Natural killer cell treated with Interleukin-12 subunit alpha and Interleukin-12 subunit beta and Interleukin-15 and Interleukin-18, amount 100 ng/mL, for 72 hours (primary cell): ENCODE data around the gene SLC49A4. TPM values are rescaled to one million over a fixed set of nuclear protein-coding genes. Genes with fewer than 3 reads are reported as not detected.
A peak's percentile ranks its signal among the peaks of the same experiment; 100 is the strongest.

Experiments used
- ATAC-seq, 2 donors: fragments of 150-1000 bp; cut with Tn5 transposase in 1 of 2; sonication (Bioruptor Pico), chemical (Tn5 transposase) in 1 of 2; 2 replicates each; pipeline ENCODE4 v1.10.0; 2021
- DNase-seq: peaks from one replicate; pipeline ENCODE4 v3.0.0; 2022; ENCODE audit warnings: low spot score
- H3K27ac Mint-ChIP-seq, 2 donors: 1 replicate in 1 of 2; 2 replicates in 1 of 2; pipeline ENCODE4 v1.8.0; 2022; ENCODE audit warnings: mixed read lengths in 2 of 2, mild to moderate bottlenecking in 1 of 2, moderate library complexity in 1 of 2
- H3K27me3 Mint-ChIP-seq, 2 donors: 1 replicate in 1 of 2; 2 replicates in 1 of 2; pipeline ENCODE4 v1.8.0; 2022; ENCODE audit warnings: mixed read lengths in 2 of 2
- H3K36me3 Mint-ChIP-seq: one replicate; pipeline ENCODE4 v1.8.0; 2022; ENCODE audit warnings: mixed read lengths
- H3K4me1 Mint-ChIP-seq, 2 donors: 1 replicate in 1 of 2; 2 replicates in 1 of 2; pipeline ENCODE4 v1.8.0; 2022; ENCODE audit warnings: low read depth in 2 of 2, mixed read lengths in 2 of 2, mild to moderate bottlenecking in 1 of 2
- H3K4me3 Mint-ChIP-seq: one replicate; pipeline ENCODE4 v1.8.0; 2022; ENCODE audit warnings: mixed read lengths
- H3K9me3 Mint-ChIP-seq: 2 replicates; pipeline ENCODE4 v1.8.0; 2022; ENCODE audit warnings: mixed read lengths
- total RNA-seq, 2 donors: library from RNA; stranded (reverse); gene quantifications; one replicate each; pipeline ENCODE4 v1.2.3, GENCODE V29; 2022

The SLC49A4 gene
- total RNA-seq, 2 donors from 2014 or later: 1.8 to 2.7 TPM

GRCh38 chr3:122926811-122927210 is 131.9 kb downstream of the SLC49A4 start:
- Mint-ChIP-seq H3K4me3 (no peak overlapping the region), H3K27ac (no peak overlapping the region), H3K9me3 (no peaks in the 10 kb centered on the region), H3K36me3 (no peaks in the 10 kb centered on the region), H3K4me1 (no peaks in the 10 kb centered on the region), H3K27me3 (peaks cover 6 to 17% of the 10 kb centered on the region in 2 donors)
- DNase-seq (no peak), ATAC-seq (no peak)

DNA sequence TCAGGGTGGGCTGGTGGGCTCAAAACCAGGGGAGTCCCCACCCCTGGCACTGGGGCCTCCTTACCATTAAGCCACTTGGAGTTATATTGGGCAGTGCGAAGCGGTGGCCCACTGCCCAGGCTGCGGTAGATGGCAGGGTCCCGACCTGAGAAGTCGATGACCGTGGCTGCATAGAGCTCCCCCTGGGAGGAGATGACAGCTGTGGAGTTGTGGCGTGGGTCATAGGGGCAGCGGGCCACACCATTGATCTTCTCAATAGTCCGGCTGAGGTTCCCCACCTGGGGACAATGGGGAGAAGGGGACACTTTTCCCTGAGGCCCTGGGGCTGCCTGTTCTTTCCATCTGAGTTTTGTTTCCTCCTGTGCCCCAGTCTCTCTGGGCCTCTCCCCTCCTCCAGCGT is 132.9 kb downstream of the SLC49A4 start:
- no peaks in the 10 kb centered on the region for H3K4me1 Mint-ChIP-seq
- no peak overlapping the region for H3K4me3 Mint-ChIP-seq
- no peaks in the 10 kb centered on the region for H3K9me3 Mint-ChIP-seq
- ATAC-seq (peak in 1 of 2 donors; percentile 12), DNase-seq (no peak)
- H3K27me3 Mint-ChIP-seq: peaks cover 6 to 14% of the 10 kb centered on the region in 2 donors
- no peak overlapping the region for H3K27ac Mint-ChIP-seq
- H3K36me3 Mint-ChIP-seq: no peaks in the 10 kb centered on the region

DNA sequence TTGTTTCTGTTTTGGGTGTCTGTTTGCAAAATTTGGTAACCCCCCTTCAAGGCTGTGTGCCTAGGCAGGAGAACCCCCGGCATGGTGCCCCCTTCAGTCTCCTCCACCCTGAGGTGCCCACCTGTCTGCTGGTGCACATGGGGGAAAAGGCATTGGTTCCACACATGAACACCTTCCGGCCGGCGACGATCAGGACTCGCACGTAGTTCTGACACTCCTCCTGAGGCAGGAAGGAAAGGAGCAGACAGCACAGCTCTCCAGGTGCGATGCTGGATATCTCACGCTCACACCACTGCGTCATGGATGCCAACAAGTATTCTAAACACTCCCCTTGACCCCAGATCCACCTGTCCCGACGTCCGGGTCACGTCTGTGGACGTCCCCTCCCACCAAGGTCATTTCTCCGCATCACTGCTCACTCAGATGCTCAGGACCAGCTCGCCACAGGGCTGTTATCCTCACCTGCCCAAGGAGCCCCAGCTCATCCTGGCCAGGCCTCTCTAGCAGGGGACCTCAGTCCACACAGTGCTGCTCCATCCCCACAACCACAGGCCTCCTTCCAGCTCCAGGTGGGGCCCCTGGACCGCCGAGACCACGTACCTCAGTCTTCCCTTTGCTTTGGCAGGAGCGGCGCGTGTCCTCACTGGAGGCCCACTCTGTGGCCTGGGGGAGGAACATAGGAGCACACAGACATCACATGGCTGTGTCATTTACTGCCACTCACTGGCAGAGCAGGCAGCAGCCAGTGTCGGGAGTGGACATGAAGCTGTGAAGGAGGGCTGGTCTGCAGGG is 133.7 kb downstream of the SLC49A4 start:
- no peak for DNase-seq
- Mint-ChIP-seq H3K4me3 (no peak overlapping the region), H3K27ac (no peak overlapping the region), H3K4me1 (no peaks in the 10 kb centered on the region), H3K27me3 (peaks cover 13 to 19% of the 10 kb centered on the region in 2 donors), H3K36me3 (no peaks in the 10 kb centered on the region), H3K9me3 (no peaks in the 10 kb centered on the region)
- ATAC-seq: peak in 1 of 2 donors; percentile 16

- H3K27me3 Mint-ChIP-seq: peaks cover 15 to 22% of the 10 kb centered on the region in 2 donors
- ATAC-seq: no peak
- no peaks in the 10 kb centered on the region for H3K4me1 Mint-ChIP-seq
- no peak for DNase-seq
- no peak overlapping the region for H3K4me3 Mint-ChIP-seq
- no peaks in the 10 kb centered on the region for H3K9me3 Mint-ChIP-seq
- no peaks in the 10 kb centered on the region for H3K36me3 Mint-ChIP-seq
- H3K27ac Mint-ChIP-seq: no peak overlapping the region
Measured at GRCh38 chr3:122929188-122930062, 134.6 kb downstream of the SLC49A4 start.

DNA sequence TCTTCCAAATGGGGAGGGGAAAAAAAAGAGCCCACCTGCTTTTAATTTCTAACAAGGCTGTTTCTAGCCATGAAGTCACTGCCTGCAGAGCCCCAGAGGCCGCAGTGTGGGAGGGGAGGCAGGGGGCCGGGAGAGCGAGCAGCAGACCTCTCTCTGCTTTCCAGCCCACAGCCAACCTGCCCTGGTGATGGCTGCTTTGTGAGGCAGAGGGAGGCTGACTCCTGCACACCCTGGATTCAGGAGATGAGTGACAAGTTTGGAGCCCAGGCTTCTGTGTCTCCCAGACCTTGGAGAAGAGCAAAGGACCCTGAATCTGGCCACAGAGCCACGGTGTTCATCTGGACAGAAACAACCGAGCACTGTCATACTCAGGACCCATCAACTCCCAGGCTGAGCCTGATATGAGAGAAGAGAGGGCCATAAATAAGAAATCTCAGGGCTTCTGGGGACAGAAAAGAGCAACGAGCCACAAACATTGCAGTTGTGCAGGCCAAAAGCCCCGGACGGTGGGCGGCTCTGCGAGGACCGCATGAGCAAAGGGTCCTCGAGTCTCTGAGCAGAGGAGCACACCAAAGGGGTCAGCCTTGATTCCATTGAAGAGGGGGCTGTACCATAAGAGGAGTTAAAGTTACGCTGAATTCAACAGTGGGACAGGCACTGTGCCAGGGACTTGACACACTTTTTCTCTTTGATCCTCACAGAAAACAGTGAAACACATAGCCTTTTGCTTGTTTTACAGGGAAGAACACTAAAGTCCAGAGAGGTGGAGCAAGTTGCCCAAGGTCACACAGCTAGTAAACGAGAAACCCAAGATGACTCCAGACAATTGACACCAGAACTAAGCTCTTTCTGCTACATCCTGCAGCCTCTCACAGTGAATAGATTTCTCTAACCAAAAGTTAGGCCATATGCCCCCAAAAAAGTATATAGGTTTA is 135.5 kb downstream of the SLC49A4 start:
- Mint-ChIP-seq H3K4me1 (no peaks in the 10 kb centered on the region), H3K4me3 (no peak overlapping the region), H3K27me3 (peaks cover 15 to 22% of the 10 kb centered on the region in 2 donors), H3K36me3 (no peaks in the 10 kb centered on the region), H3K27ac (no peak overlapping the region), H3K9me3 (no peaks in the 10 kb centered on the region)
- ATAC-seq (no peak), DNase-seq (no peak)

Other genes with a start within 250 kb of the SLC49A4 start
- 10 to 100 TPM; 45.5 to 61.7 TPM for gene PARP9, start 230.8 kb upstream of the SLC49A4 start, total RNA-seq
- gene DTX3L, start 230.7 kb upstream of the SLC49A4 start, total RNA-seq: 100 to 1,000 TPM in 1 of 2 donors, 10 to 100 TPM in 1; 56.4 to 110 TPM
- 10 to 100 TPM; 49.6 to 72.9 TPM for gene PARP15, start 217.4 kb upstream of the SLC49A4 start, total RNA-seq
- 100 to 1,000 TPM; 142 to 143 TPM for gene PARP14, start 114.2 kb upstream of the SLC49A4 start, total RNA-seq
- 1 to 10 TPM; 6.2 to 6.4 TPM for gene HSPBAP1, start 1.2 kb upstream of the SLC49A4 start, total RNA-seq
- not detected for gene SEMA5B, start 232.7 kb downstream of the SLC49A4 start, total RNA-seq